Small intestine (tissue), 7 donors: ENCODE measurements around the gene SLC51A. TPM values are rescaled to one million over a fixed set of nuclear protein-coding genes. Genes with fewer than 3 reads are reported as not detected.
"Not testable (repeated sequence)": the region's sequence is repeated elsewhere in the genome, so short reads cannot be mapped to it uniquely, and the experiment has no call there.

Source experiments
- DNase-seq, 2 donors: peaks; one replicate each; pipeline versions ENCODE4 v3.0.0 to v3.0.0-alpha.2; 2013
- FAIRE-seq: peaks from 2 replicates; lab custom pipeline; 2012; peaks lifted over from hg19 to GRCh38; lab: Jason Lieb, UNC
- H3K27ac ChIP-seq, 3 donors: one replicate each; pipeline ENCODE4 v1.5.1; 2013; ENCODE audit warnings: low read length in 2 of 3, mild to moderate bottlenecking in 2 of 3, control low read depth in 1 of 3, inconsistent platforms in 1 of 3, low read depth in 1 of 3, moderate library complexity in 1 of 3
- H3K27me3 ChIP-seq, 3 donors: one replicate each; pipeline ENCODE4 v1.6.1; 2013; ENCODE audit warnings: low read length in 3 of 3, inconsistent platforms in 1 of 3; ENCODE audit not compliant: control insufficient read depth in 3 of 3, insufficient read depth in 3 of 3
- H3K36me3 ChIP-seq, 3 donors: one replicate each; pipeline ENCODE4 v1.6.1; 2013; ENCODE audit warnings: low read length in 3 of 3, inconsistent platforms in 1 of 3, low read depth in 1 of 3, mild to moderate bottlenecking in 1 of 3, moderate library complexity in 1 of 3; ENCODE audit not compliant: control insufficient read depth in 3 of 3, insufficient read depth in 2 of 3
- H3K4me1 ChIP-seq, 3 donors: one replicate each; pipeline ENCODE4 v1.6.1; 2013; ENCODE audit warnings: low read length in 2 of 3, inconsistent platforms in 1 of 3, low read depth in 1 of 3, mild to moderate bottlenecking in 1 of 3, moderate library complexity in 1 of 3; ENCODE audit not compliant: control insufficient read depth in 3 of 3, insufficient read depth in 2 of 3
- H3K4me3 ChIP-seq, 3 donors: one replicate each; pipeline ENCODE4 v1.5.1; 2013; ENCODE audit warnings: low read length in 3 of 3, control low read depth in 1 of 3, inconsistent platforms in 1 of 3, low read depth in 1 of 3, mild to moderate bottlenecking in 1 of 3, moderate library complexity in 1 of 3
- H3K9me3 ChIP-seq, 2 donors: one replicate each; pipeline ENCODE4 v1.6.1; 2013; ENCODE audit warnings: low read depth in 1 of 2, low read length in 1 of 2; ENCODE audit not compliant: control insufficient read depth in 2 of 2, insufficient read depth in 1 of 2
- WGBS, 3 donors: extraction: QIAGEN DNeasy Blood & Tissue Kit; methylation state at CpG; one replicate each; pipeline ENCODE4 v1.1.7; 2013; 5-methylcytosine and 5-hydroxymethylcytosine counted together
- polyA plus RNA-seq, 4 donors: library from polyadenylated mRNA; stranded (reverse) in 3 of 4; unstranded in 1 of 4; fragments of 200-250 nt in 3 of 4; fragments of 120-200 nt in 1 of 4; gene quantifications; one replicate each; pipeline versions ENCODE4 v1.2.1 to v1.2.3, GENCODE V29; 2013
- donor health status: healthy with polysubstance abuse.
- donor health status: control.
- donor health status: control.
- donor health status: Bipolar disorder and iron deficiency.
- donor health status: healthy.

SLC51A gene
- polyA plus RNA-seq, 4 donors: 25.0 to 143 (median 72.4) TPM

DNA sequence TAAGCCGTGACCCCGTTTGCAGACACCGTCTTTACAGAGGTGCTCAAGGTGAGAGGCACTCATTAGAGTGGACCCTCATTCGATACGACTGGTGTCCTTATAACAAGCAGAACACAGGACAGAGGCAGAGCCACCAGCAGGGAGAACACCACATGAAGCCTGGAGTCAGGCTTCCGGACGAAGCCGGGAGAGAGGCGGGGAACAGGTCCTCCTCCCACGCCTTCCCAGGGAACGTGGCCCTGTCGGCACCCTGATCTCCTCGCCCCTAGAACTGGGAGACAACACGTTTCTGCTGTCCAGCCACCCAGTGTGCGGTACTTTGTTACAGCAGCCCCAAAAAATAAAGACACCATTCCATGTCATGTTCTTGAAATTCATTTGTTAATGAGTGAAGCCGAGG lies 38.8 kb upstream of the SLC51A start:
- DNase-seq: peak; percentile 51 to 65
- Histone ChIP-seq H3K36me3 (no peaks in the 10 kb centered on the region), H3K27me3 (no peaks in the 10 kb centered on the region), H3K4me3 (no peak overlapping the region), H3K27ac (peak overlapping the region; percentile 71 to 84 (median 76)), H3K9me3 (no peaks in the 10 kb centered on the region), H3K4me1 (peaks cover 0 to 25% (median 0%) of the 10 kb centered on the region in 3 donors)
- WGBS, 3 donors: 32 to 66% (median 52%) methylated on average over 16 of the region's 16 CpGs
- no peak for FAIRE-seq

DNA sequence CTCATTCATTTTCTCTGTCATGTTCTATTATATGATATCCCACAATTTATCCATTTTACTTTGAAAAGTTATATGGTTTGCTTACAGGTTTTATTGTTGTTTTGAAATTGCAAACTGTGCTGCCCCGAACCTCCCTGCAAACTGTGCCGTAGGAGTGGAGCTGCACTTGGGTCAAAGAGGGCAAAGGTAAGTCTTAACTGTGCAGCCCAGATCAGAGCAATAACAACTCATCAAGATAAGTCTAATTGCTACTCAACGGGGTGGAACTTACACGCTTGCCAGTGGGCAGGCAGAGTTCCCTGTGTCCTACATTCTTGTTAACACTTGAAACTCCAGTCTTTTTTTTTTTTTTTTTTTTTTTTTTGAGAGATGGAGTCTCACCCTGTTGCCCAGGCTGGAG lies 38.4 kb upstream of the SLC51A start:
- peaks cover 0 to 25% (median 0%) of the 10 kb centered on the region in 3 donors for H3K4me1 ChIP-seq
- no peak overlapping the region for H3K4me3 ChIP-seq
- DNase-seq (peak; percentile 75 to 95), FAIRE-seq (no peak)
- H3K27ac ChIP-seq: peak overlapping the region; percentile 71 to 84 (median 76)
- H3K36me3 ChIP-seq: no peaks in the 10 kb centered on the region
- H3K27me3 ChIP-seq: no peaks in the 10 kb centered on the region
- 18 to 44% (median 27%) methylated on average over 4 of the region's 4 CpGs for WGBS, 3 donors
- H3K9me3 ChIP-seq: no peaks in the 10 kb centered on the region

DNA sequence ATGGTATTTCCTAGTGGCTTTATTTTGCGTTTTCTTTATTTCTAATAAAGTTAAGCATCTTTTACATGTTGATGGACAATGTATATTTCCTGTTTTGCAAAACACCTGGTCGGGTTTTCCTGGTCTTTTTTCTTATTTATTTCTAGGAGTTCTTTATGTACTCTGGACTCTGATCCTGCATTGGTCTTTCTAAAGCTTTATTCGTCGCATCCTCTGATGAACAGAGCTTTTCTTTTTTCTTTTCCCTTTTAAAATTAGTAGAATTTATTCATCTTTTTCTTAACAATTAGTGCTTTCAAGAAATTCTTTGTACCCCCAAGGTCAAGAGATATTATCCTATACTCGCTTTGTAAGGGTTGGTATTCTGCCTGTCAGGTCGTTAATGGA lies 37.3 kb upstream of the SLC51A start:
- Histone ChIP-seq H3K4me1 (peaks cover 0 to 29% (median 3%) of the 10 kb centered on the region in 3 donors), H3K36me3 (no peaks in the 10 kb centered on the region), H3K27ac (peak overlapping the region; percentile 52 to 91 (median 79)), H3K9me3 (no peaks in the 10 kb centered on the region), H3K27me3 (no peaks in the 10 kb centered on the region), H3K4me3 (no peak overlapping the region)
- WGBS, 3 donors: 14 to 48% (median 28%) methylated on average over 6 of the region's 6 CpGs
- DNase-seq (peak in 1 of 2 donors; percentile 58), FAIRE-seq (no peak)

- FAIRE-seq: no peak
Observed at GRCh38 chr3:196179380-196180308, 36.7 kb upstream of the SLC51A start.

DNA sequence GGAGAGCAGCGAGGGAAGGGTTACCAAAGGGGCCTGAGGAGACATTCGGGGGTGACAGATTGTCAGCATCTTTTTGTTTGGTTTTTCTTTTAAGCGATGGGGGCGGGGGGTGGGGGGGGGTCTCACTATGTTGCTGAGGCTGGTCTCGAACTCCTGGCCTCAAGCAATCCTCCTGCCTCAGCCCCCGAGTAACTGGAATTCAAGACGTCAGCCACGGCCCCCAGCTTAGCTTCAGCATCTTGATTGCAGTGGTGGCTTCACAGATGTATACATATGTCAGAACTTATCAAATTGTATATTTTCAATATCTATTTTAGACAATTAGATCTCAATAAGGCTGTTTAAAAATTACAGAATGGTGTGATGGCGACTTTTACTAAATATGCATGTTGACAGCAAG lies 36.0 kb upstream of the SLC51A start:
- no peak for FAIRE-seq
- peak overlapping the region in 2 of 3 donors; percentile 79 to 91 for H3K27ac ChIP-seq
- H3K36me3 ChIP-seq: no peaks in the 10 kb centered on the region
- no peak for DNase-seq
- H3K4me1 ChIP-seq: peaks cover 0 to 29% (median 3%) of the 10 kb centered on the region in 3 donors
- no peaks in the 10 kb centered on the region for H3K9me3 ChIP-seq
- no peak overlapping the region for H3K4me3 ChIP-seq
- no peaks in the 10 kb centered on the region for H3K27me3 ChIP-seq
- WGBS, 3 donors: 65 to 80% (median 78%) methylated on average over 9 of the region's 9 CpGs

More at GRCh38 chr3:196179380-196180308, 36.7 kb upstream of the SLC51A start:
- Histone ChIP-seq H3K36me3 (no peaks in the 10 kb centered on the region), H3K27me3 (no peaks in the 10 kb centered on the region), H3K9me3 (no peaks in the 10 kb centered on the region), H3K4me1 (peaks cover 0 to 29% (median 3%) of the 10 kb centered on the region in 3 donors), H3K27ac (peak overlapping the region; percentile 52 to 91 (median 79)), H3K4me3 (no peak overlapping the region)
- peak; percentile 41 to 79 for DNase-seq
- 20 to 36% (median 22%) methylated on average over 24 of the region's 24 CpGs for WGBS, 3 donors

GRCh38 chr3:196181127-196181546 lies 35.2 kb upstream of the SLC51A start:
- Histone ChIP-seq H3K4me3 (no peak overlapping the region), H3K27me3 (no peaks in the 10 kb centered on the region), H3K4me1 (peaks cover 0 to 29% (median 3%) of the 10 kb centered on the region in 3 donors), H3K9me3 (no peaks in the 10 kb centered on the region), H3K36me3 (no peaks in the 10 kb centered on the region), H3K27ac (peak overlapping the region in 1 of 3 donors; percentile 27)
- 69 to 79% (median 72%) methylated on average over 10 of the region's 10 CpGs for WGBS, 3 donors
- FAIRE-seq (no peak), DNase-seq (no peak)

DNA sequence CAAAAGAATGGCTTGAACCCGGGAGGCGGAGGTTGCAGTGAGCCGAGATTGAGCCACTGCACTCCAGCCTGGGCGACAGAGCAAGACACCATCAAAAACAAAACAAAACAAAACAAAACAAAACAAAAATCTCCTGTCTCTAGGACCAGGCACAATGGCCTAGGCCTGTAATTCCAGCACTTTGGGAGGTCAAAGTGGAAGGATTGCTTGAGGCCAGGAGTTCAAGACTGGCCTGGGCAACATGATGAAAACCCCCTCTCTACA lies 32.2 kb upstream of the SLC51A start:
- H3K27me3 ChIP-seq, H3K27ac ChIP-seq, H3K9me3 ChIP-seq, DNase-seq, H3K4me3 ChIP-seq, H3K36me3 ChIP-seq, FAIRE-seq: not testable (repeated sequence)
- peaks cover 0 to 14% (median 3%) of the 10 kb centered on the region in 3 donors for H3K4me1 ChIP-seq
- WGBS, 3 donors: 76 to 89% (median 87%) methylated on average over 4 of the region's 4 CpGs

GRCh38 chr3:196184881-196185280 lies 31.5 kb upstream of the SLC51A start:
- no peak for DNase-seq
- H3K4me1 ChIP-seq: peaks cover 0 to 11% (median 3%) of the 10 kb centered on the region in 3 donors
- no peak for FAIRE-seq
- H3K27me3 ChIP-seq: no peaks in the 10 kb centered on the region
- 95 to 96% (median 96%) methylated on average over 15 of the region's 15 CpGs for WGBS, 3 donors
- no peak overlapping the region for H3K27ac ChIP-seq
- no peaks in the 10 kb centered on the region for H3K9me3 ChIP-seq
- no peaks in the 10 kb centered on the region for H3K36me3 ChIP-seq
- H3K4me3 ChIP-seq: no peak overlapping the region
